ENCODE results near the gene SPANXN4. TPM values are rescaled to one million over a fixed set of nuclear protein-coding genes. Genes with fewer than 3 reads are reported as not detected.

SPANXN4 gene
- total RNA-seq, 1 experiment from 2014 or later = not detected

DNA sequence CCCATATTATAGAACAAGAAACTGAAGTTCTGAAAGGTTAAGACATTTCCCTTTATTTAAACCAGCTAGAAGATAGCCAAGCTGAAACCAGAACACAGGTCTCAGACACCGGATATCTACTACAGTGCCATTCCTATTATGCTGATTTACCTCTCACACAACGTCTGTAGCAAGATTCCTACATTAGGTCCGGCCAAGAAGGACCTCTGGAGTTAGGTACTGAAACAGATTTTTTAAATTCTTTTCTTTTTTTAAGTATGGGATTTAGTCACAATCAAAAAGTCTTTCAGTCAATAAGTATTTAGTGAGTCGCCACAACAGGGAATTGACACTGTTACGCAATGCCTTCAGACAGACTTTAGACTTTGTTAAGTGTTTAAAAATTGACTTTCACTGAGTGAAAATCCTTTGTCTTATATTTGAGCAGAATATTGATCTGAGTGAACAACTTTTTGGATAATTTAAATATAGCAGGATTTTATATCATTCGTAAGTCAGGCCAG lies 26.5 kb upstream of the SPANXN4 start:
- WGBS (ENCODE audit: extremely low coverage, insufficient read length, low lambda C conversion rate) = no CpG with 5 or more reads among the region's 6 CpGs
- no peak overlapping the region for H2AFZ ChIP-seq (ENCODE audit: low read length)
- no peaks in the 10 kb centered on the region; a peak in 2 of 7 replicates for H3K36me3 Mint-ChIP-seq (ENCODE audit: insufficient read depth in 1 of 3, low read depth in 3 of 3)
- no peaks in the 10 kb centered on the region for H3K79me1 ChIP-seq (ENCODE audit: insufficient read depth, low read depth, low read length, poor library complexity, severe bottlenecking)
- no peaks in the 10 kb centered on the region for H3K9me3 ChIP-seq (ENCODE audit: control insufficient read depth, low read depth, low read length)
- H3K27ac Mint-ChIP-seq = no peak overlapping the region
- H3K9me3 Mint-ChIP-seq = peaks cover 71 to 75% of the 10 kb centered on the region in 2 experiments
- H3K4ac ChIP-seq (ENCODE audit: low read depth, low read length) = no peak overlapping the region
- no peaks in the 10 kb centered on the region for H3K4me1 ChIP-seq (ENCODE audit: insufficient read depth, low read length)
- no peak overlapping the region for H2BK5ac ChIP-seq (ENCODE audit: insufficient read length, low read length)
- H2BK12ac ChIP-seq (ENCODE audit: insufficient read length, low read depth, low read length) = no peak overlapping the region
- H3K27me3 ChIP-seq (ENCODE audit: insufficient read depth, low read length) = no peaks in the 10 kb centered on the region
- no peak overlapping the region for H2AK5ac ChIP-seq (ENCODE audit: insufficient read length, low read length)
- no peak overlapping the region for H4K91ac ChIP-seq (ENCODE audit: insufficient read length, low read depth, low read length)
- H4K5ac ChIP-seq (ENCODE audit: insufficient read length, low read depth, low read length) = no peak overlapping the region
- H3K27me3 Mint-ChIP-seq (ENCODE audit: low read depth) = no peaks in the 10 kb centered on the region
- no peak overlapping the region for H3K18ac ChIP-seq (ENCODE audit: insufficient read length, low read depth, low read length)
- no peak overlapping the region for H3K23ac ChIP-seq (ENCODE audit: insufficient read length, low read depth, low read length)
- H4K20me1 ChIP-seq (ENCODE audit: control insufficient read depth, insufficient read depth, insufficient read length) = no peaks in the 10 kb centered on the region
- H2BK120ac ChIP-seq (ENCODE audit: low read depth, low read length, poor library complexity, severe bottlenecking) = no peak overlapping the region
- H3K4me1 Mint-ChIP-seq = no peaks in the 10 kb centered on the region
- no peak overlapping the region for H3K27ac ChIP-seq (ENCODE audit: insufficient read length, low read depth, low read length)
- TF ChIP-seq, protein P1, sequence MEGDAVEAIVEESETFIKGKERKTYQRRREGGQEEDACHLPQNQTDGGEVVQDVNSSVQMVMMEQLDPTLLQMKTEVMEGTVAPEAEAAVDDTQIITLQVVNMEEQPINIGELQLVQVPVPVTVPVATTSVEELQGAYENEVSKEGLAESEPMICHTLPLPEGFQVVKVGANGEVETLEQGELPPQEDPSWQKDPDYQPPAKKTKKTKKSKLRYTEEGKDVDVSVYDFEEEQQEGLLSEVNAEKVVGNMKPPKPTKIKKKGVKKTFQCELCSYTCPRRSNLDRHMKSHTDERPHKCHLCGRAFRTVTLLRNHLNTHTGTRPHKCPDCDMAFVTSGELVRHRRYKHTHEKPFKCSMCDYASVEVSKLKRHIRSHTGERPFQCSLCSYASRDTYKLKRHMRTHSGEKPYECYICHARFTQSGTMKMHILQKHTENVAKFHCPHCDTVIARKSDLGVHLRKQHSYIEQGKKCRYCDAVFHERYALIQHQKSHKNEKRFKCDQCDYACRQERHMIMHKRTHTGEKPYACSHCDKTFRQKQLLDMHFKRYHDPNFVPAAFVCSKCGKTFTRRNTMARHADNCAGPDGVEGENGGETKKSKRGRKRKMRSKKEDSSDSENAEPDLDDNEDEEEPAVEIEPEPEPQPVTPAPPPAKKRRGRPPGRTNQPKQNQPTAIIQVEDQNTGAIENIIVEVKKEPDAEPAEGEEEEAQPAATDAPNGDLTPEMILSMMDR (conservative IDR thresholded peaks at IDR 0.05) = no peak
- no peak overlapping the region for H3K56ac ChIP-seq (ENCODE audit: insufficient read length, low read depth, low read length)
- H3K9ac ChIP-seq (ENCODE audit: extremely low read depth, insufficient read length, low read length) = no peak overlapping the region
- no peak overlapping the region for H3K14ac ChIP-seq (ENCODE audit: insufficient read depth, low read length)
- H2BK20ac ChIP-seq (ENCODE audit: low read depth, low read length, poor library complexity, severe bottlenecking) = no peak overlapping the region
- H3K4me2 ChIP-seq (ENCODE audit: insufficient read depth, insufficient read length, low read length) = no peak overlapping the region
- H4K8ac ChIP-seq (replicated peaks; ENCODE audit: insufficient read length, low read depth, low read length) = no peak overlapping the region
- H3K79me2 ChIP-seq (ENCODE audit: insufficient read depth, low read length) = no peaks in the 10 kb centered on the region
- no peaks in the 10 kb centered on the region for H3K23me2 ChIP-seq (ENCODE audit: insufficient read length, low read depth, low read length, poor library complexity, severe bottlenecking)
- H3K4me3 Mint-ChIP-seq = no peak overlapping the region
- no peak overlapping the region for H3T11ph ChIP-seq (ENCODE audit: low read length)
- no peak for DNase-seq
- no peak overlapping the region for H2BK15ac ChIP-seq (ENCODE audit: low read depth, low read length)
